NT2/D1 (cell line): ENCODE data around the gene PAN3.
A peak's percentile ranks its signal among the peaks of the same experiment; 100 is the strongest.

Experiments used
- DNase-seq: peaks from one replicate; pipeline ENCODE4 v3.0.0-alpha.2; 2011; ENCODE audit warnings: low read depth, low spot score
- H3K27me3 ChIP-seq: 2 replicates; pipeline ENCODE4 v1.6.0; 2011; ENCODE audit warnings: mild to moderate bottlenecking; ENCODE audit not compliant: insufficient read length, insufficient read depth
- H3K36me3 ChIP-seq: 2 replicates; pipeline ENCODE4 v1.6.1; 2011; ENCODE audit warnings: mild to moderate bottlenecking, low read length, mixed read lengths; ENCODE audit not compliant: insufficient read depth, insufficient read length
- H3K4me1 ChIP-seq: 2 replicates; pipeline ENCODE4 v1.5.1; 2011; ENCODE audit not compliant: insufficient read depth, insufficient read length
- H3K4me3 ChIP-seq: 2 replicates; pipeline ENCODE4 v1.5.1; 2011; ENCODE audit warnings: low read depth; ENCODE audit not compliant: insufficient read length
- H3K9ac ChIP-seq: 2 replicates; pipeline ENCODE4 v1.6.0; 2011; ENCODE audit warnings: low read depth; ENCODE audit not compliant: insufficient read length
- H3K9me3 ChIP-seq: 2 replicates; pipeline ENCODE4 v1.5.1; 2011; ENCODE audit warnings: mild to moderate bottlenecking, low read length; ENCODE audit not compliant: insufficient read depth
- SUZ12 ChIP-seq: IDR thresholded peaks from 2 replicates; pipeline ENCODE4 v1.6.1; 2011; ENCODE audit not compliant: insufficient read length, insufficient read depth; ENCODE audit errors: extremely low read depth
- YY1 ChIP-seq: IDR thresholded peaks from 2 replicates; pipeline ENCODE4 v1.6.1; 2011; ENCODE audit not compliant: insufficient read length, insufficient read depth
- ZNF274 ChIP-seq: IDR thresholded peaks from 2 replicates; pipeline ENCODE4 v1.6.1; 2011; ENCODE audit warnings: mild to moderate bottlenecking, low read depth, low read length

The PAN3 gene

DNA sequence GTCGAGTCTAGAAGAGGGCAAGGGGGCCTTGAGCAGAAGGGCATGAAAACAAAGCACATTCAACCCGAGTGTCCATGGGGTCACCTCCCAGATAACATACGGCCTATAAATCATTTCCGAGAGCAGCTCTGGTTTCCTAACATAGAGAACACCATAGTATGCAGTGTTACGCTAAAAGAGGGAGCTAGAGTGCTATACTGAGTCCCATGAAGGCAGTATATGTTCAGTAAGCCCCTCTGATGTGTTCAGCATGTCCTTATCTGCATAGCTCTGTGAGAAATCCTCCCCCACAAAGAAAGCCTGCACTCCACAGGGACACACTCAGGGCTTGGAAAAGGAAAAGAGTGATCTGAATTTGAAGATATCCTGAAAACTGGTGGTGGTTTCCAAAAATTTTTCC is 181.2 kb downstream of the PAN3 start:
- DNase-seq, result no peak
- Histone ChIP-seq H3K9ac (no peak overlapping the region), H3K36me3 (no peaks in the 10 kb centered on the region), H3K4me3 (no peak overlapping the region), H3K27me3 (no peaks in the 10 kb centered on the region), H3K9me3 (no peaks in the 10 kb centered on the region), H3K4me1 (peaks cover 3% of the 10 kb centered on the region)
- TF ChIP-seq YY1 (no peak), ZNF274 (no peak), SUZ12 (no peak)

DNA sequence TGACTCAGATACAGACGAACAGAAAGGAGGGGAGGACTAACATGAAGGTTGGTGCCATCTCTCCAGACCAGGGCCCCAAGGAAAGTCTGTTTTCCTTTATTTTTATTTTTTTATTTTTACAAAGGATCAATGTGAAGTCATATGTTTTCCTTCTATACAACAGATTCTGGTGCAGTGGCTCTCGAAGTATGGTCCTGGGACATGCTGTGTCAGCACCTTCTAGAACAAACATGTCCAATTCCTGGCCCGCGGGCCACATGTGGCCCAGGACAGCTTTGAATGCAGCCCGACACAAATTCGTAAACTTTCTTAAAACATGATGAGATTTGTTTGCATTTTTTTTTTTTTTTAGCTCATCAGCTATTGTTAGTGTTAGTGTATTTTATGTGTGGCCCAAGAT is 181.9 kb downstream of the PAN3 start:
- TF ChIP-seq YY1 (no peak), SUZ12 (no peak), ZNF274 (no peak)

DNA sequence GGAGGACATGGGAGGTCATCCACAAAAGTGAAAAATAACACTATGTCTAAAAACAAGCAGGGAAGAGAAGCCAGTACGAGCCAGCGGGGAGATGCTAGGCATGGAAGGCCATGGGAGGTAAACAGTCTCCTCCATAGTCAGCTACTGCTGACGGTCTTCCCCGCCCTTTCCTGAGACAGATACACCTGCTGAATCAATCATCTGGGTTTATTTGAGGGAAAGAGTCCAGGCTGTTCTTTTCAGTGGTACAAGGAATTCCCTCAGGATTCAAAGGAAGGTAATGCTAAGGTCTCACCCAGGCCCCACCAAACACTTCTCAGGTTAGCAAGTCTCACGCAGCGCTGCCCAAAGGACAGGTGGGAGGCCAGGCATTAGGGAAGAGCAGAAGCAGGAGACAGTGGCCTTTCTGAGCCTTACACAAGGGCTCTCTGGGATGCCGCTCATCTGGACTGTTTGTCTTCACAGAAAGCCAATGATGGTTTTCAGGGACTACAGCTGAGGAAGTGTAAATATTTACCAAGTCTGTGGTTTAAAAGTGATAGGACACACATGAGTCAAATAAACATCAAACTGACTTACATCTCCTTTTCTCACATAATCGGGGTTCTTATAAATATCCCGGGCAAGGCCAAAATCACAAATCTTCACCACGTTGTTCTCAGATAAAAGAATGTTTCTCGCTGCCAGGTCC is 182.7 kb downstream of the PAN3 start:
- no peak for DNase-seq
- no peaks in the 10 kb centered on the region for H3K9me3 ChIP-seq
- peaks cover 2% of the 10 kb centered on the region for H3K4me1 ChIP-seq
- no peak overlapping the region for H3K9ac ChIP-seq
- H3K4me3 ChIP-seq, result no peak overlapping the region
- TF ChIP-seq YY1 (no peak), ZNF274 (no peak), SUZ12 (no peak)
- no peaks in the 10 kb centered on the region for H3K27me3 ChIP-seq
- H3K36me3 ChIP-seq, result no peaks in the 10 kb centered on the region

More for the DNA sequence above, 181.9 kb downstream of the PAN3 start:
- peaks cover 3% of the 10 kb centered on the region for H3K4me1 ChIP-seq
- H3K9me3 ChIP-seq, result no peaks in the 10 kb centered on the region
- H3K9ac ChIP-seq, result no peak overlapping the region
- no peaks in the 10 kb centered on the region for H3K27me3 ChIP-seq
- H3K4me3 ChIP-seq, result no peak overlapping the region
- DNase-seq, result no peak
- no peaks in the 10 kb centered on the region for H3K36me3 ChIP-seq

DNA sequence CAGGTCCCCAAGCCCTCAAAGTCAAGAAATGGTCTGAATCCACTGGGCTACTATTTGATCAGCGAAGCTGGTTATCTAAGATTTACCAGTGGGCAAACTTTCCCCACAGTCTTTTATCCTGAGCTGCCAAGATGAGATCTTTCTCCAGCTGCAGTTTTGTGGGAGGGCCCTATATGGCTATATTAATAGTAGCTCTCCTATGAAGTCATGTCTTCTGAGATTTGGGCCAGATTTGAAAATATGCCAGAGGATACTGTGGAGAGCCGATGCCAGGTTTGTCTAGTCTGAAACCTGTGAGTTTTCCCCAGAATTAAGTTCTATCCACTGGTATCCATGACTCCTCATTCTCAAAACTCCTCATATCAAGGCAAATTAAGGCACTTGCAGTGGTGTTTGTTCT is 183.4 kb downstream of the PAN3 start:
- TF ChIP-seq ZNF274 (no peak), YY1 (no peak), SUZ12 (no peak)
- Histone ChIP-seq H3K4me3 (no peak overlapping the region), H3K9ac (no peak overlapping the region), H3K4me1 (no peaks in the 10 kb centered on the region), H3K9me3 (no peaks in the 10 kb centered on the region), H3K36me3 (no peaks in the 10 kb centered on the region), H3K27me3 (no peaks in the 10 kb centered on the region)
- DNase-seq, result no peak

DNA sequence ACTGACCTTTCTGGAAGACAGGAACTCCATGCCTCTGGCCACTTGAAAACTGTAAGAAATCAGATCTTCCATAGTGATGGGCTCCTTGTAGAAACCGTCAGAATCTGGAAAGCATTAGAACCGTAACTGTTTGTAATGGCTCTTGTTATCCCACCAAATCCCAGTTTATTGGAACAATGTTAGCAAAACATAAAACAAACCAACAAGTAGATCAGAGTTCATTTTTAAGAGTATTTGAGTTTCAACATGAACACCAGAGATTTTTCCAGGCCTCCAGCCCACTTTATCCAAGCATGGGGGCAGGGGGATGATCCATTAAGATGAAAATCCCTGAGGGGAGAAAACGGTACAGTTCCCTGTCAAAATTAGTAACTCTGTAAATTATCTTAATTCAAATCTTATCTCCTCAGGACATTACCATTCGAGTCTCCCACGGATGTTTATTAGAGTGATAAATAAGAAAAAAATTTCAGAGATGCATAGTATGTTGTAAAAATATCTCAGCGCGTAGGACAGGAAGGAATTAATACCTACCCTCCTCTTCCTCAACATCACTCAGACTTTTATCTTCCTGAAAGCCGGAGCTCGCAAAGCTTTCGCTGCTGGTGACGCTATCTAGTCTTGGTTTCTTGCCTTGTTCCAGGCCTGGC is 184.0 kb downstream of the PAN3 start:
- no peaks in the 10 kb centered on the region for H3K36me3 ChIP-seq
- H3K4me1 ChIP-seq, result no peaks in the 10 kb centered on the region
- no peaks in the 10 kb centered on the region for H3K9me3 ChIP-seq
- TF ChIP-seq ZNF274 (no peak), YY1 (no peak), SUZ12 (no peak)
- no peak for DNase-seq
- no peaks in the 10 kb centered on the region for H3K27me3 ChIP-seq
- no peak overlapping the region for H3K4me3 ChIP-seq
- no peak overlapping the region for H3K9ac ChIP-seq

DNA sequence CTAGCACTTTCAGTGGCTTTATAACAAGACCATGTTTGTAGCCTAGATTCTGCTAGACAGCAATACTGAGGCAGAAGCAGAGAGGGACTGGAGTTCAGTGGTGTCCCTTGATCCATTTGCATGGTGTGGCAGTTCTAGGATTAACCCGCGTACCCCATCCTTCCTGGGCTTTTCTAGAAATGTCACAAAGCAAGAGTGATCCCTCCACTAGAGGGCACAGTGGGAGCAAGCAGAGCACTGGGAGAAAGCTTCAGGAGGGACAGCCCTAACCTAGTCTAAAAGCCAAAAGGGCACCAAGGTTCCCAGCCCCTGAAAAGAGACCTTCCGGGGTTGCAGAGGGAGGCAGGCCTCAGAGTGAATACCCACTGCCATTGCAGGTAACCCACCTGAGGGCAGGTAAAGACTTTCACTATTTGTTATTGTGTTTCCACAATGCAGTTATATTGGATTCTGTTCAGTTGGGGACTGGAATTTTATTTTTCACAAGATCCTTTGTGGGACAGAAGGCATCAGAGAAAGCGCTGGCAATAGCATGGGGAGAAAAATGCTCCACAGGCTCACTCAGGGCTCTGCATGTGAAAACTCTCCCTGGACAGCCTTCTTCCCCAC is 185.9 kb downstream of the PAN3 start:
- TF ChIP-seq ZNF274 (no peak), SUZ12 (no peak), YY1 (no peak)
- Histone ChIP-seq H3K9me3 (peaks cover 10% of the 10 kb centered on the region; the same call in 1 of the 2 replicates), H3K27me3 (no peaks in the 10 kb centered on the region), H3K9ac (no peak overlapping the region), H3K36me3 (no peaks in the 10 kb centered on the region), H3K4me3 (no peak overlapping the region), H3K4me1 (no peaks in the 10 kb centered on the region)
- peak; percentile 51 for DNase-seq

DNA sequence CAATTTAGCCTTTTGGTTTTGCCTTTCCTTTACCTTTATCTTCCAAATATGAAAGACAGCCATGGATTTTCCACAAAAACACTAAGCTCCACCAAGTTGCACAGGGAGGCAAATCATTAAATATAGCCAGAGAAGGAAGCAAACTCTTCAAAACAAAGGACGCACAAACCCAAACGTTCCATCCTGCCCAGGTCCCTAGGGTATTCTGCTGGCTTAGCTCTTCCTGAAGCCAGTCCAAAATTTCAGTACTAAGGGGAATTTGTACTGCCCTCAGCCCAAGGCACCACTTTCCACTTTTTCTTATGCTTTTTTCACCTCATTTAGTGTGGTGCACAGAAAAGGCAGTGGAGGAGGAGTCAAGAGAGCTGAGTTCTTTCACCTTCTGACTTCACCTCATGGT is 186.7 kb downstream of the PAN3 start:
- no peak overlapping the region for H3K4me3 ChIP-seq
- peaks cover 10% of the 10 kb centered on the region; the same call in 1 of the 2 replicates for H3K9me3 ChIP-seq
- no peaks in the 10 kb centered on the region for H3K36me3 ChIP-seq
- TF ChIP-seq ZNF274, result no peak
- no peak for TF ChIP-seq YY1
- TF ChIP-seq SUZ12, result no peak
- no peaks in the 10 kb centered on the region for H3K4me1 ChIP-seq
- H3K9ac ChIP-seq, result no peak overlapping the region
- no peak for DNase-seq
- no peaks in the 10 kb centered on the region for H3K27me3 ChIP-seq
